Kidney epithelial cell (primary cell): Measurements from ENCODE around the gene USP4. TPM values are rescaled to one million over a fixed set of nuclear protein-coding genes. Genes with fewer than 3 reads are reported as not detected.

Experiments
- DNase-seq: peaks from one replicate; pipeline ENCODE4 v3.0.0-alpha.2; 2010; ENCODE audit warnings: low read depth
- H3K27me3 ChIP-seq: 2 replicates; pipeline ENCODE4 v1.6.0; 2011; ENCODE audit warnings: low read length; ENCODE audit not compliant: control insufficient read depth, insufficient read depth
- H3K36me3 ChIP-seq: 2 replicates; pipeline ENCODE4 v1.5.1; 2011; ENCODE audit warnings: low read length; ENCODE audit not compliant: control insufficient read depth, insufficient read depth
- H3K4me3 ChIP-seq: 2 replicates; pipeline ENCODE4 v1.5.1; 2011; ENCODE audit warnings: low read depth, mild to moderate bottlenecking, control low read depth, low read length
- CTCF ChIP-seq: IDR thresholded peaks from 2 replicates; pipeline ENCODE4 v1.5.1; 2011; ENCODE audit warnings: mild to moderate bottlenecking, moderate library complexity, low read length, control low read depth, inconsistent platforms; ENCODE audit not compliant: insufficient read depth, poor library complexity, severe bottlenecking
- total RNA-seq: library from RNA; depleted of rRNA; stranded (reverse); fragments of >200 nt; gene quantifications from 2 replicates; pipeline ENCODE4 v1.2.3, GENCODE V29; 2015

USP4 gene
- total RNA-seq, 1 donor from 2014 or later, result 24.1 TPM

GRCh38 chr3:49327485-49327884 is 12.4 kb downstream of the USP4 start:
- DNase-seq, result no peak
- Histone ChIP-seq H3K27me3 (no peaks in the 10 kb centered on the region), H3K36me3 (no peaks in the 10 kb centered on the region), H3K4me3 (no peak overlapping the region)
- peak; percentile 31 for TF ChIP-seq CTCF

- H3K36me3 ChIP-seq, result no peaks in the 10 kb centered on the region
- DNase-seq, result no peak
Measured at GRCh38 chr3:49324768-49325167, 15.1 kb downstream of the USP4 start.

GRCh38 chr3:49316696-49317457 is 23.0 kb downstream of the USP4 start:
- H3K4me3 ChIP-seq, result no peak overlapping the region
- TF ChIP-seq CTCF, result no peak

More at GRCh38 chr3:49324768-49325167, 15.1 kb downstream of the USP4 start:
- no peak for TF ChIP-seq CTCF
- H3K27me3 ChIP-seq, result no peaks in the 10 kb centered on the region
- no peak overlapping the region for H3K4me3 ChIP-seq

DNA sequence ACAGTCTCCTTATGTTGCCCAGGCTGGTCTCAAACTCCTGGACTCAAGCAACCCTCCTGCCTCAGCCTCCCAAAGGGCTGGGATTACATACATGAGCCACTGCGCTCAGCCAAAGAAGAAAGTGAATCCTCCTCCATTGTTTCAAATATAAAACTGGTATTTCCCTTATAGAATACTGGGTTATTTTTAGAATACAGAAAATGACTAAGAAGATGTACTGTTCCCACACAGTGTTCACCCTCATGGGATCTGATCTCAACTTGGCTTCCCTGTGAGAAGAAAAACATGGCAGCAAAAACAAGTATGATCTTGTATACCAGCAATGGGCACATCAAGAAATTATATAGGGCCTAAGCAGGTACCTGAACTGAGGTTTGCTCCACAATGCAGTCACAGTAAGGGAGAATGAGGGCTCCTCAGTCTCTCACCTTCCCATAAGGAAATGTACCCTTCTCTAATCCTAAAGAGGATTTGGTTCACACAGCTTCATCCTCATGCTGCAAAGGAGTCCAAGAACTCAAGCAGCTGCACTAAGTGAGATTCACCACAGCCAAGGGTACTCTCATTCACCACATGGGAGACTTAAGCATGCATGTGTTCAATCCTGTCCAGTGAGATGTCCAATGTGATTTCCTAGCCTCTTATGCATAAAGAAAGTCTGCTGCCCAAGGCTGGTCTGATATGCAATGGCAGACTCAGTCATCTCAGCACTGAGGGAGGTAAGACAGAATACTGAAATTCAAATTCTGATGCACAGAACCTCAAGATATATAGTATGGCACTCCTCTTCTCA is 25.8 kb downstream of the USP4 start:
- no peak for DNase-seq
- Histone ChIP-seq H3K27me3 (no peaks in the 10 kb centered on the region), H3K36me3 (peaks cover 1% of the 10 kb centered on the region), H3K4me3 (no peak overlapping the region)
- no peak for TF ChIP-seq CTCF

More at GRCh38 chr3:49316696-49317457, 23.0 kb downstream of the USP4 start:
- H3K27me3 ChIP-seq, result no peaks in the 10 kb centered on the region
- DNase-seq, result no peak
- H3K36me3 ChIP-seq, result no peaks in the 10 kb centered on the region

DNA sequence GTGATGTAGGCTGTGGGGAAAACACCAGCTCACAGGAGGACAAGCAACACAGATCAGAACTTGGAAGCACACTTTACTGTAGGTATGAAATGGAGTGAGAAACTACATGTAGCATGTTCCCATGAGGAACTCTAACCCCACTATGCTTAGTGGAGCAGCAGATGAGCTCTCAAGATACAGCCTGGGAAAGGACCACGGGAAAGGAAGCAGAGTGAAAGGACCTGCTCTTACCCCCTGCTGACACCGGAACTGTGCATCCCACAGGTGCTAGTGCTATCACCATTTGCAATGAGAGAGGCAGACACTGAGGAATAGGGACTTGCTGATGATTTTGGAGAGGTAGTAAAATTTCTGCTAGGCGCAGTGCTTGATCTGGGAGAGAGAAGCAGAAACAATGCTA is 28.6 kb downstream of the USP4 start:
- DNase-seq, result no peak
- peaks cover 1% of the 10 kb centered on the region for H3K36me3 ChIP-seq
- H3K27me3 ChIP-seq, result no peaks in the 10 kb centered on the region
- TF ChIP-seq CTCF, result no peak
- H3K4me3 ChIP-seq, result no peak overlapping the region
